ENCODE results near the gene ZNF768. TPM values are rescaled to one million over a fixed set of nuclear protein-coding genes. Genes with fewer than 3 reads are reported as not detected.
A peak's percentile ranks its signal among the peaks of the same experiment; 100 is the strongest.

ZNF768 gene
- total and polyA plus RNA-seq, 2 of the 13 experiments (the other 11 are each of a cell fraction or from before 2014, with no cell fraction given), result 26.7 to 34.4 TPM

- TF ChIP-seq ZNF687 (CRISPR knock-in tag; IDR thresholded peaks at IDR 0.05) (peak; percentile 90), ZNF20 (CRISPR knock-in tag; IDR thresholded peaks at IDR 0.05) (peak; percentile 95; the same call in 1 of the 2 replicates), STAG1 (CRISPR knock-in tag; IDR thresholded peaks at IDR 0.05) (peak; percentile 19; the same call in 1 of the 2 replicates), ZNF816 (CRISPR knock-in tag; IDR thresholded peaks at IDR 0.05; ENCODE audit: borderline replicate concordance) (no peak; the same call in 1 of the 2 replicates), ZNF234 (CRISPR knock-in tag; conservative IDR thresholded peaks at IDR 0.05) (0 out of 2 replicates have a peak, but pooled peaks have one; percentile 9), ZBTB8A (CRISPR knock-in tag; IDR thresholded peaks at IDR 0.05; ENCODE audit: borderline replicate concordance, low read depth) (0 out of 2 replicates have a peak, but pooled peaks have one; percentile 69), ZMYM3 (CRISPR knock-in tag; IDR thresholded peaks at IDR 0.05) (no peak), ARNTL (CRISPR knock-in tag; IDR thresholded peaks at IDR 0.05) (peak; percentile 77), TFAP4 (IDR thresholded peaks at IDR 0.05; ENCODE audit: borderline replicate concordance, low read depth) (peak; percentile 19; the same call in 1 of the 2 replicates), ZNF33A (CRISPR knock-in tag; IDR thresholded peaks at IDR 0.05; ENCODE audit: borderline replicate concordance) (peak; percentile 95; the same call in 1 of the 2 replicates), HNF4A (CRISPR knock-in tag; IDR thresholded peaks at IDR 0.05) (peak; percentile 80), HIVEP1 (CRISPR knock-in tag; IDR thresholded peaks at IDR 0.05) (peak; percentile 82), RFX5 (IDR thresholded peaks at IDR 0.05; ENCODE audit: low read depth, low read length) (0 out of 2 replicates have a peak, but pooled peaks have one; percentile 19), SIX4 (CRISPR knock-in tag; IDR thresholded peaks at IDR 0.05) (no peak; the same call in 1 of the 2 replicates), ZNF891 (CRISPR knock-in tag; IDR thresholded peaks at IDR 0.05) (peak; percentile 92; the same call in 1 of the 2 replicates), NFKBIZ (CRISPR knock-in tag; IDR thresholded peaks at IDR 0.05) (peak; percentile 23; the same call in 1 of the 2 replicates), MBD4 (IDR thresholded peaks at IDR 0.05; ENCODE audit: borderline replicate concordance, low read length) (no peak), AHR (CRISPR knock-in tag; IDR thresholded peaks at IDR 0.05) (peak; percentile 73; the same call in 1 of the 2 replicates), ZSCAN20 (CRISPR knock-in tag; IDR thresholded peaks at IDR 0.05; ENCODE audit: borderline replicate concordance) (no peak), ATF7 (IDR thresholded peaks at IDR 0.05) (no peak), ATF7 (CRISPR knock-in tag; IDR thresholded peaks at IDR 0.05) (no peak)
- TF ChIP-seq, protein P1, sequence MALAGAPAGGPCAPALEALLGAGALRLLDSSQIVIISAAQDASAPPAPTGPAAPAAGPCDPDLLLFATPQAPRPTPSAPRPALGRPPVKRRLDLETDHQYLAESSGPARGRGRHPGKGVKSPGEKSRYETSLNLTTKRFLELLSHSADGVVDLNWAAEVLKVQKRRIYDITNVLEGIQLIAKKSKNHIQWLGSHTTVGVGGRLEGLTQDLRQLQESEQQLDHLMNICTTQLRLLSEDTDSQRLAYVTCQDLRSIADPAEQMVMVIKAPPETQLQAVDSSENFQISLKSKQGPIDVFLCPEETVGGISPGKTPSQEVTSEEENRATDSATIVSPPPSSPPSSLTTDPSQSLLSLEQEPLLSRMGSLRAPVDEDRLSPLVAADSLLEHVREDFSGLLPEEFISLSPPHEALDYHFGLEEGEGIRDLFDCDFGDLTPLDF (CRISPR knock-in tag; IDR thresholded peaks at IDR 0.05), result peak; percentile 68; the same call in 1 of the 2 replicates
Observed at GRCh38 chr16:30557957-30558788, 31.8 kb upstream of the ZNF768 start, which contains the start of gene ZNF764 (continued).

Data from HepG2 (cell line).